GM18505 (cell line): ENCODE results near the gene MORN3.
"Not testable (repeated sequence)": the region's sequence is repeated elsewhere in the genome, so short reads cannot be mapped to it uniquely, and the experiment has no call there.

Experiments
- ATAC-seq: cut with Tn5 transposase; IDR thresholded peaks from one replicate; pipeline ENCODE4 v1.9.1; 2021; ENCODE audit not compliant: unreplicated experiment
- POLR2A ChIP-seq: IDR thresholded peaks from 4 replicates; pipeline ENCODE4 v1.6.1; 2011; ENCODE audit warnings: borderline replicate concordance; ENCODE audit not compliant: insufficient read depth, insufficient read length; ENCODE audit errors: extremely low read depth

The MORN3 gene

DNA sequence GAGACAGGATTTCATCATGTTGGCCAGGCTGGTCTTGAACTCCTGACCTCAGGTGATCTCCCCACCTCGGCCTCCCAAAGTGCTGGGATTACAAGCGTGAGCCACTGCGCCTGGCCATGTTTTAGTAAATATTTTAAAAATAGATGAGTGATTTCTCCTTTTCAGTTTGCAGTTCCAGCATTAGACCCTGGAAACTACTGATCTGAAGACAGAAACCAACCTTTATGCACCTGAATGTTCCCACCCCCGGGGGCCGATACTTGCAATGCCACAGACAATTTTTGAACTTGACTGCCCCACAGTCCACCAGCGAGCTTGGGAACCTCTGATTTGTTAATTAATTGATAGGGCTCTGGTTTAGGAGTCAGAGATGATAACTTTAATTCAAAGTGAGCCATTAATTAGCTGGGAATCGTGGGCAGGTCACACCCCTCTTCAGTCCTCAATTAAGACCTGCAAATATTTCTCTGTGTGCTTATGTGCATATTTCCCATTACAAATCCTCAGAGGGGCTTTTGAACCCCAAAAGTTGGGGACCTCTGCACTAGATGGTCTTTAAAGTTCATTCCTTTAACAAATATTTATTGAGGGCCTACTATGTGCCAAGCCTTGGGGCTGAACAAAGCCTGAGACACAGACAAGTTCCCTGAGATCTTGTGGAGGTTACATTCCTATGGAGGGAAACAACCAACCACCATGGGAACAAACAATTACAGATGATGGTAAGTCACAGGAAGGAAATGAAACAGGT lies 39.0 kb upstream of the MORN3 start:
- no peak for ATAC-seq
- TF ChIP-seq POLR2A: no peak

DNA sequence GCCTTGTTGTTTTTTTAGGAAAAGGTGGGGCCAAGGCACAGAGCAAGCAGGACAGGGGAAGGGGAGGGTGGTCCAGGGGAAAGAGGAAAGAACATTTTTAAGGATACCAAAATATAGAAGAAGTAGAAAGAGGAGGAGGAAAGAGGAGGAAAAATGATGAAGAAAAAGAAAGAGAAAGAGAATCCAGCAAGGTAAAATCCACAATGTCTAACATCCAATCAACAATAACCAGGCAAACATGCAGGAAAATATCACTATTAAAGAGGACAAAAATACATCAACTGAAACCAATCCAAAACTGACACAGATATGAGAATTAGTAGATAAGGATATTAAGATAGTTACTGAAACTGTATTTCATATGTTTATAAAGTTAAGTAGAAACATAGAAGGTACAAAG lies 36.1 kb upstream of the MORN3 start:
- ATAC-seq: no peak
- TF ChIP-seq POLR2A: no peak

DNA sequence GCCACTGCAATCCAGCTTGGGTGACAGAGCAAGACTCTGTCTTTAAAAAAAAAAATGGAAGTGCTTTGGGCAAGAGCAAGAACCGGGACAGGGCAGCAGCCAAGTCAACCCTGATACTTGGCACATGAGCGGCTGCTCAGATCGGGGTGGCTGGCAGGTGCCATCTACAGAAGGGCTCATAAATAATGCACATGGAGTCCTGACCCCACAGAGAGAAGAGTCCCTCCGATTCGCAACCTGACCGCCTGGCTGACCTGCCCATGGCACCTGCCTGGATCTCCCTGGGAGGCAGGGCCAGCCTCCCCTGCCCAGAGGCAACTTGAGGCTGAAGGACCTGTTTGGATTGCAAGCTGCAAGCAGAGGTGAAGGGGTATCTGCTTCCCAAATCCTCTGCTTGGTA lies 33.5 kb upstream of the MORN3 start:
- TF ChIP-seq POLR2A: no peak
- no peak for ATAC-seq

DNA sequence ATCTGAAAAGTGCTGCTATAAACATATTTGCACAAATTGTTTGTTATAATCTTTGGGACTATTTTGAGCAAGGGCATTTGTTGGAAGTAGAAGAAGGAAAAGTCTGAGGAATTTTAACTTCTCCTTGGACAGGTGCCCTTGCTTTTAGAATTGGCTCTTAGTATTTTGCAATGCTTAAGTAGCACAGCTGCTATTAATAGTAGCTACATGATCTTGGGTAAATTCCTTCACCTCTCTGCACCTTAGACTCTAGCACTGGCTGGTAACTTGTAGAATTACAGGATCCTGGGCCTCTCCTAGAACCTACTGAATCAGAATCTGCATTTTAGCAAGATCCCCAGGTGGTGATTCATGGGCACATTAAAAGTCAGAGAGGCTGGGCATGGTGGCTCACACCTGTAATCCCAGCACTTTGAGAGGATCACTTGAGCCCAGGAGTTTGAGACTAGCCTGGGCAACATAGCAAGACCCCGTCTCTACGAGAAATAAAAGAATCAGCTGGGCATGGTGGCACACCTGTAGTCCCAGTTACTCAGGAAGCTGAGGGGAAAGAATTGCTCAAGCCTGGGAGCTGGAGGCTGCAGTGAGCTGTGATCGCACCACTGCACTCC lies 32.3 kb upstream of the MORN3 start:
- ATAC-seq: no peak
- no peak for TF ChIP-seq POLR2A

DNA sequence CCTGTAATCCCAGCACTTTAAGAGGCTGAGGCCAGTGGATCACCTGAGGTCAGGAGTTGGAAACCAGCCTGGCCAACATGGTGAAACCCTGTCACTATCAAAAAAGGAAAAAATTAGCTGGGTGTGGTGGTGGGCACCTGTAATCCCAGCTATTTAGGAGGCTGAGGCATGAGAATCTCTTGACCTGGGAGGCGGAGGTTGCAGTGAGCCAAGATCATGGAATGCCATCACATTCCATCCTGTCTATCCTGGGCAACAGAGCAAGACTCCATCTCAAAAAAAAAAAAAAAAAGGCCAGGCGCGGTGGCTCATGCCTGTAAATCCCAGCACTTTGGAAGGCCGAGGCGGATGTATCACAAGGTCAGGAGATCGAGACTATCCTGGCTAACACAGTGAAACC lies 28.4 kb upstream of the MORN3 start:
- not testable (repeated sequence) for ATAC-seq

DNA sequence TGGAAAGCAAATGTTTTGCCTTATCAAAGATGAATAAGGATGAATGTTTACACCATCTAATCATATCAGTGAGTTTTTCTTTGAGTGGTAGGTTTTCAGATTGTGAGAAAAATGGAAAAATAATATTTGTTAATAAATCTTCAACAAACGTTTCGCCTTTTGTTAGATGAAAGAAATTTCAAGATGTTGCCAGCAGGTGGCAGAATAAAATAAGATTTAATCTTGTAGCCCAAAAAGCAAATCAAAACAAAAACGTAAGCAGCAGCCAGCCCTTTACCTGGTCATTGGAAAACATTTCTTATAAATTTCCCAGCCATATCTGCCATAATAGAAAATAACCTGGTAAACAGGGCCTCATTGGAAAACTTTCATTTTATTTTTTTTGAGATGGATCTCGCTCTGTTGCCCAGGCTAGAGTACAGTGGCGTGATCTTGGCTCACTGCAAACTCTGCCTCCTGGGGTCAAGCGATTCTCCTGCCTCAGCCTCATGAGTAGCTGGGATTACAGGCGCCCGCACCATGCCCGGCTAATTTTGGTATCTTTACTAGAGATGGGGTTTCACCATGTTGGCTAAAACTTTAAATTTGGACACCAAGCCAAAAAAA lies 27.7 kb upstream of the MORN3 start:
- no peak for TF ChIP-seq POLR2A
- no peak for ATAC-seq

DNA sequence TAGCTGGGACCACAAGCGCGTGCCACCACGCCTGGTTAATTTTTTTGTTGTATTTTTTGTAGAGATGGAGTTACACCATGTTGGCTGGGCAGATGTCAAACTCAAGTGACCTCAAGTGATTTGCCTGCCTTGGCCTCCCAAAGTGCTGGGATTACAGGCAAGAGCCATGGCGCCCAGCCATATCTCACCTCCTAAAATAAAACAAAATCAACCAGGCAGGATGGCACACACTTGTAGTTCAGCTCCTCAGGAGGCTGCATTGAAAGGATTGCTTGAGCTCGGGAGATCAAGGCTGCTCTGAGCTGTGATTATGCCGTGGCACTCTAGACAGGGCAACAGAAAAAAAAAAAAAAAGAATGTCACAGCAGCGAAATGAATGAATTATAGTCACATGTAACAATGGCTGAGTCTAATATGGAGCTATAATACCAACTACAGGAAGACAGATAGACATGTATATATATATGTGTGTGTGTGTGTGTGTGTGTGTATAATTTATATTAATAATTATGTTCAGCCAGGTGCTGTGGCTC lies 23.8 kb upstream of the MORN3 start:
- TF ChIP-seq POLR2A: no peak
- ATAC-seq: no peak

DNA sequence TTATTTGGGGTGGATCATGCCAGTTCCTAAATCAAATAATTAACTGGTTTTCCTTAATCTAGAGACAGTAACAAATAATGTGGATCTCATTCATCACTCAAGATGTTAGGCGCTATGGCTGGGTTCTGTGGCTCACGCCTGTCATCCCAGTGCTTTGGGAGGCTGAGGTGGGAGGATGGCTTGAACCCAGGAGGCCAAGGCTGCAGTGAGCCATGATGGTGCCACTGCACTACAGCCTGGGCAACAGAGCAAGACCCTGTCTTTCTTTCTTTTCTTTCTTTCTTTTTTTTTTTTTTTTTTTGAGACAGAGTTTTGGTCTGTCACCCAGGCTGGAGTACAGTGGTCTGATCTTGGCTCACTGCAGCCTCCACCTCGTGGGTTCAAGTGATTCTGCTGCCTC lies 23.3 kb upstream of the MORN3 start:
- not testable (repeated sequence) for ATAC-seq

DNA sequence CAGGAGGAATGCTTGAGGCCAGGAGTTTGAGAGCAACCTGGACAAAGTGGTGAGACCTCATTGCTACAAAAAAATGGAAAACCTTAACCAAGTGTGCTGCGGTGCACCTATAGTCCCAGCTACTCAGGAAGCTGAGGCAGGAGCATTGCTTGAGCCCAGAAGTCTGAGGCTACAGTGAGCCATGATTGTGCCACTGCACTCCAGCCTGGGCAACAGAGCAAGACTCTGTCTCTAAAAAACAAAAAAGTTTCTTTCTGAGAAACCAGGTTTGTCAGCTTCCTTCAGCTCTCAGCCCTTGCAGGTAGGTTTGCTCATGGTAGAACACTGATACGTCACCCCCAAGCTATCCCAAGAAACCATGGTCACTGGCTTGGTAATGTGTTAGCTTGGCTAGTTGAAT lies 20.0 kb upstream of the MORN3 start:
- no peak for TF ChIP-seq POLR2A
- no peak for ATAC-seq

DNA sequence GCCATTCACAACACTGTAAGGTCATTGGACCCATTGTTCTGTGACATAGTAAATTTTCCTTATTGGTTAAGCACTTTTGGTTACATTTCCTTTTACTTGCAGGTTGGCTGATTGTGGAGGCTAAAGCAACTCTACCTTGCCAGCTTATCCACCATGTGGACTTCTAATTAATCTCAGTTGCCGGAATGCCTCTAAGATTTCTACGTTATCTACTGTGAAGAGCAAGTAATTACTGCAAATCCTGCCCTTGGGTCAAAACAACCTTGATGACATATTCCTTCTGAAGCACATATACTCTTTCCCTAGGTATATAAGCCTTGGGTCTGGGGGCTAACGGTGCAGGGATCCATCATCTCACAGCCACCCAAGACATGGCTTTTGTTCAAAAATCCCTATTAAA lies 19.5 kb upstream of the MORN3 start:
- TF ChIP-seq POLR2A: no peak
- ATAC-seq: no peak

DNA sequence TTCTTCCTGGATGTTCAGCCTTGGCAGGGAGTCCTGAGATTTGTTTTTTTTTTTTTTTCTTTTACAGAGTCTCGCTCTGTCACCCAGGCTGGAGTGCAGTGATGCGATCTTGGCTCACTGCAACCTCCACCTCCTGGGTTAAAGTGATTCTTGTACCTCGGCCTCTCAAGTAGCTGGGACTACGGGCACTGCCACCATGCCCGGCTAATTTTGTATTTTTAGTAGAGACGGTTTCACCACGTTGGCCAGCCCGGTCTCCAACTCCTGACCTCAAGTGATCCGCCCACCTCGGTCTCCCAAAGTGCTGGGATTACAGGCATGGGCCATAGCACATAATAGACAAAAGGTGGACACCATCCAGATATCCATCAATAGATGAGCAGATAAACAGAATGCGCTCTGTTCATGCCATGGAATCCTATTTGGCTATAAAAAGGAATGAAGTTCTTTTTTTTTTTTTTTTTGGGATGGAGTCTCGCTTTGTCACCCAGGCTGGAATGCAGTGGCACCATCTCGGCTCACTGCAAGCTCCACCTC lies 10.3 kb upstream of the MORN3 start:
- not testable (repeated sequence) for ATAC-seq

DNA sequence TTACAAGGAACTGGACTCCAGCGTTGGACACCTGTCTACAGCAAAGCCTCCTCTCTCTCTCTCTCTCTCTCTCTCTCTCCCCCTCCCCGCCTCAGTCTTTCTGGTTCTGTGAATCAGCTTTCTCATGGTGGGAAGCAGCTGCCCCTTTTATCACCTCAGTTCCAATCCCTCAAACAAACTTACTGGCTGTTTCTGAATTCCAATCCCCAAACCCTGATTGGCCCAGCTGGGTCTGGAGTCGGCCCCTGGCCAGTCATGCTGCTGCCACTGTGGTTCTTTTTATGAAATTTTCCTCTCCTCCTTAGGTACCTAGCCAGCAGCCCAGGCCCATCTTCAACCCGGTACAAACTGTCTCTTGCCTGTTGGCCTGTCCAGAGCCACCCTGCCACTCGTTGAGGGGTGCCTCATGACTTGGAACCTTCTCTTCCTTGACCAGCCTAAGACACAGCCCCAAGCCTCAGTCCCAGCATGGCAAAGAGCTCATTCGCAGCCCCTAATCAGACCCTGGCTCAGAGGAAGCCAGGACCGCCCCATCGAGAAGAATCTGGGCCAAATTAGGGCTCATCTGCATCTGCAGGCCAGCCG lies 9.4 kb upstream of the MORN3 start:
- no peak for ATAC-seq
- TF ChIP-seq POLR2A: no peak

DNA sequence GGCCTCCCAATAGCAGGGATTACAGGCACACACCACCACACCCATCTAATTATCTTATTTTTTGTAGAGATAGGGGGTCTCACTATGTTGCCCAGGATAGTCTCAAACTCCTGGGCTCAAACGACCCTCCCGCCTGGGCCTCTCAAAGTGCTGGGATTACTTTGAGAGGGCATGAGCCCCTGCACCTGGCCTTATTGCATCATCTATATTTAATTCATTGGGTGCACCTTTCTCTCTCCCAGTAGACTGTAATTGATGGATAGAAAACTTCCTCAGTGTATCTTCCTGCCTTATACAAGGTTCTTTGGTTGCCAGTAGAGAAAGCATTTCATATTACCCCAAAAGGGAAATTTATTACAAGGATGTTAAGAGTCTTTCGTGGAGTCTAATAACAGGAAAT lies 8.9 kb upstream of the MORN3 start:
- no peak for TF ChIP-seq POLR2A
- no peak for ATAC-seq

DNA sequence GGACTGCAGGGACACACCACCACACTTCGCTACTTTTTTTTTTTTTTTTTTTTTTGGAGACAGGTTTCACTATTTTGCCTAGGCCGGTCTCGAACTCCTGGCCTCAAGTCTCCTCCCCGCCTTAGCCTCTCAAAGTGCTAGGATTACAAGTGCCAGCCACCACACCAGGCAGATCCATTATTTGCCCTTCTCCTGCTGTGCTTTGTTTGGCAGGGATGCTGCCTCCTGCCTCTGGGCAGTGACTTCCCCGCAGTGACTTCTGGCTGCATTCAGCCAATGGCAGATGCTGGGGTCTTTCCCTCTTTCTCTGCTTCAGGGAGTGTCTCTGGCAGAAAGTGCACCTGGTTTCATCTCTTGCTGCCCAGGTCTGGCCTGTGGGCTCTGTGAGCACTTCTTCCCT lies 6.7 kb upstream of the MORN3 start:
- no peak for TF ChIP-seq POLR2A
- ATAC-seq: no peak
